Epithelial cell of proximal tubule (primary cell): Measurements from ENCODE around the gene ACAP3. TPM values are rescaled to one million over a fixed set of nuclear protein-coding genes. Genes with fewer than 3 reads are reported as not detected.
A peak's percentile ranks its signal among the peaks of the same experiment; 100 is the strongest.
"Not testable (repeated sequence)": the region's sequence is repeated elsewhere in the genome, so short reads cannot be mapped to it uniquely, and the experiment has no call there.

Experiments
- DNase-seq: peaks from one replicate; pipeline ENCODE4 v3.0.0-alpha.2; 2011; ENCODE audit warnings: low read depth
- H3K4me3 ChIP-seq: 2 replicates; pipeline ENCODE4 v1.5.1; 2011; ENCODE audit warnings: low read depth, mild to moderate bottlenecking, low read length
- CTCF ChIP-seq: conservative IDR thresholded peaks from 2 replicates; pipeline ENCODE4 v1.5.1; 2012; ENCODE audit warnings: low read depth, mild to moderate bottlenecking, low read length
- total RNA-seq: library from RNA; depleted of rRNA; stranded (reverse); fragments of >200 nt; gene quantifications from 2 replicates; pipeline ENCODE4 v1.2.3, GENCODE V29; 2015

The ACAP3 gene
- total RNA-seq, 1 donor from 2014 or later = 29.1 TPM

- H3K4me3 ChIP-seq = no peak overlapping the region
- no peak for TF ChIP-seq CTCF
- DNase-seq = no peak
Observed at GRCh38 chr1:1318777-1319645, 11.3 kb upstream of the ACAP3 start.

DNA sequence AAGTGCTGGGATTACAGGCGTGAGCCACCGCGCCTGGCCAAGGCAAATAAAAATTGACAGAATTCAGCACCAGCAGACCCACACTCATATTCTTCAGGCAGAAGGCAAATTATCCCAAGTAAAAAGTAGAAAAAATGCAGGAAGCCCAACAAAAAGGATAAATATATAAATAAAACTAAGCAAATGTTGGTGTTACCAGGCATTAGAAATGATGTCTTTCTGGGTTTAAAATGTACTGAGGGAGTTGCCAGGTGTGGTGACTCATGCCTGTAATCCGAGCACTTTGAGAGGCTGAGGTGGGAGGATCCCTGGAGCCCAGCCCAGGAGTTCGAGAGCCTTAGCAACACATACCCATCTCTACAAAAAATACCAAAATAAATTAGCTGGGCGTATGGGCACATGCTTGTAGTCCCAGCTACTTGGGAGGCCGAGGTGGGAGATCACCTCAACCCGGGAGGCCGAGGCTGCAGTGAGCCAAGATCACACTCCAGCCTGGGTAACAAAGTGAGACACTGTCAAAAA is 10.5 kb upstream of the ACAP3 start:
- peak; percentile 29 for DNase-seq
- no peak overlapping the region for H3K4me3 ChIP-seq
- TF ChIP-seq CTCF = no peak

- no peak for TF ChIP-seq CTCF
- no peak overlapping the region for H3K4me3 ChIP-seq
- DNase-seq = no peak
Observed at GRCh38 chr1:1317420-1317819, 9.7 kb upstream of the ACAP3 start.

- H3K4me3 ChIP-seq, DNase-seq: not testable (repeated sequence)
Observed at GRCh38 chr1:1316199-1316598, 8.5 kb upstream of the ACAP3 start.

- H3K4me3 ChIP-seq = no peak overlapping the region
- no peak for DNase-seq
- TF ChIP-seq CTCF = no peak
Observed at GRCh38 chr1:1315435-1315954, 7.8 kb upstream of the ACAP3 start.

GRCh38 chr1:1314678-1315335 is 7.1 kb upstream of the ACAP3 start:
- H3K4me3 ChIP-seq = no peak overlapping the region
- no peak for TF ChIP-seq CTCF
- no peak for DNase-seq

DNA sequence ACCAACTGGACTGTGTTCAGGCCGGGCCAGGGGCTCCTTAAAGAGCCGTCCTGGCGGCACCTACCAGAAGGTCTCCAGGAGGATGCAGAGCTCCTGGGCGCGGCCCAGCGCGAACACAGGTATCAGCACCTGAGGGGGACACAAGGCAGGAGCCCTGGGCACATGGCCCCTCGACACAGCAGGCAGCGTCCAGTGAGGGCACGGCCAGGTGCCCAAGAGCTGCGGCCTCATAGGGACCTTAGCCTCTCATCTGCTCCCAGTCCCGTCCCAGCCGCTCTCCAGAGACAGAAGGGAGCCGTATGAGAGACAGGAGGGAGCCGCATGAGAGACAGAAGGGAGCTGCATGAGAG is 6.5 kb upstream of the ACAP3 start:
- TF ChIP-seq CTCF = no peak
- no peak overlapping the region for H3K4me3 ChIP-seq
- no peak for DNase-seq
